Stimulated activated CD8-positive, alpha-beta memory T cell treated with anti-CD3 and anti-CD28 coated beads, Interleukin-4, amount 100 ng/mL, for 4 hours (primary cell): ENCODE data around the gene INTS2.
"Not testable (repeated sequence)": the region's sequence is repeated elsewhere in the genome, so short reads cannot be mapped to it uniquely, and the experiment has no call there.

Experiments
- DNase-seq, 2 donors: peaks; one replicate each; pipeline ENCODE4 v3.0.0-alpha.2; 2020; ENCODE audit warnings: low read depth in 2 of 2, low spot score in 1 of 2

Gene INTS2

GRCh38 chr17:61894310-61894709 lies 33.5 kb downstream of the INTS2 start:
- not testable (repeated sequence) for DNase-seq

GRCh38 chr17:61887733-61888132 lies 40.0 kb downstream of the INTS2 start:
- not testable (repeated sequence) for DNase-seq

GRCh38 chr17:61885865-61886264 lies 41.9 kb downstream of the INTS2 start:
- DNase-seq, result not testable (repeated sequence)

GRCh38 chr17:61884864-61885263 lies 42.9 kb downstream of the INTS2 start:
- DNase-seq, result no peak

- DNase-seq, result no peak
Measured at GRCh38 chr17:61880589-61881102, 47.1 kb downstream of the INTS2 start.

GRCh38 chr17:61878984-61879612 lies 48.7 kb downstream of the INTS2 start:
- no peak for DNase-seq

- DNase-seq, result no peak
Measured at GRCh38 chr17:61878520-61878919, 49.3 kb downstream of the INTS2 start.

- DNase-seq, result no peak
Measured at GRCh38 chr17:61877837-61878236, 49.9 kb downstream of the INTS2 start.

GRCh38 chr17:61875804-61876203 lies 52.0 kb downstream of the INTS2 start:
- DNase-seq, result no peak

- no peak for DNase-seq
Measured at GRCh38 chr17:61875285-61875684, 52.5 kb downstream of the INTS2 start.

- no peak for DNase-seq
Measured at GRCh38 chr17:61874075-61874474, 53.7 kb downstream of the INTS2 start.

GRCh38 chr17:61872099-61872498 lies 55.7 kb downstream of the INTS2 start:
- no peak for DNase-seq

- no peak for DNase-seq
Measured at GRCh38 chr17:61869138-61869537, 58.6 kb downstream of the INTS2 start.

- DNase-seq, result no peak
Measured at GRCh38 chr17:61868074-61868473, 59.7 kb downstream of the INTS2 start.

- DNase-seq, result no peak
Measured at GRCh38 chr17:61867033-61867432, 60.7 kb downstream of the INTS2 start.

- DNase-seq, result no peak
Measured at GRCh38 chr17:61863801-61864126, 64.0 kb downstream of the INTS2 start.

- DNase-seq, result peak; percentile 69 to 73
Measured at GRCh38 chr17:61862975-61863800, 64.6 kb downstream of the INTS2 start, which contains the start of gene BRIP1. Gene BRIP1, minus strand, starts transcription at chr17:61863528. Its CDS starts 1,989 bp downstream, at chr17:61861539.

GRCh38 chr17:61862105-61862574 lies 65.6 kb downstream of the INTS2 start:
- no peak for DNase-seq

- not testable (repeated sequence) for DNase-seq
Measured at GRCh38 chr17:61860397-61860796, 67.4 kb downstream of the INTS2 start.

GRCh38 chr17:61856035-61856434 lies 71.7 kb downstream of the INTS2 start:
- no peak for DNase-seq

GRCh38 chr17:61852857-61853256 lies 74.9 kb downstream of the INTS2 start:
- DNase-seq, result no peak

- no peak for DNase-seq
Measured at GRCh38 chr17:61849674-61850073, 78.1 kb downstream of the INTS2 start.
